HG03135 (cell line): Measurements from ENCODE around the gene IGSF9B.

Experiments used
- ATAC-seq: cut with Tn5 transposase; IDR thresholded peaks from one replicate; pipeline ENCODE4 v1.9.1; 2021; ENCODE audit warnings: mild to moderate bottlenecking, moderate library complexity; ENCODE audit not compliant: unreplicated experiment

Gene IGSF9B

GRCh38 chr11:133903875-133904817, 52.6 kb downstream of the IGSF9B start:
- no peak for ATAC-seq

- no peak for ATAC-seq
Measured at GRCh38 chr11:133903056-133903455, 53.7 kb downstream of the IGSF9B start.

- no peak for ATAC-seq
Measured at GRCh38 chr11:133902506-133902905, 54.3 kb downstream of the IGSF9B start.

GRCh38 chr11:133901999-133902398, 54.8 kb downstream of the IGSF9B start:
- ATAC-seq: no peak

- ATAC-seq: no peak
Measured at GRCh38 chr11:133901316-133901715, 55.5 kb downstream of the IGSF9B start.

- no peak for ATAC-seq
Measured at GRCh38 chr11:133900176-133901105, 56.3 kb downstream of the IGSF9B start.

GRCh38 chr11:133898770-133899115, 58.0 kb downstream of the IGSF9B start:
- no peak for ATAC-seq

GRCh38 chr11:133898031-133898769, 58.6 kb downstream of the IGSF9B start:
- no peak for ATAC-seq

GRCh38 chr11:133897331-133897650, 59.5 kb downstream of the IGSF9B start:
- no peak for ATAC-seq

GRCh38 chr11:133896642-133897330, 60.0 kb downstream of the IGSF9B start:
- no peak for ATAC-seq

- no peak for ATAC-seq
Measured at GRCh38 chr11:133896028-133896427, 60.7 kb downstream of the IGSF9B start.

- no peak for ATAC-seq
Measured at GRCh38 chr11:133895551-133895950, 61.2 kb downstream of the IGSF9B start.

- ATAC-seq: no peak
Measured at GRCh38 chr11:133895061-133895479, 61.7 kb downstream of the IGSF9B start.

- no peak for ATAC-seq
Measured at GRCh38 chr11:133893381-133893780, 63.4 kb downstream of the IGSF9B start.

- no peak for ATAC-seq
Measured at GRCh38 chr11:133892584-133893380, 64.0 kb downstream of the IGSF9B start.

- no peak for ATAC-seq
Measured at GRCh38 chr11:133892126-133892525, 64.6 kb downstream of the IGSF9B start.

- ATAC-seq: no peak
Measured at GRCh38 chr11:133889893-133890292, 66.9 kb downstream of the IGSF9B start.

GRCh38 chr11:133889188-133889587, 67.6 kb downstream of the IGSF9B start:
- ATAC-seq: no peak

GRCh38 chr11:133887692-133888332, 69.0 kb downstream of the IGSF9B start:
- no peak for ATAC-seq
